ENCODE measurements around the gene DSP. TPM values are rescaled to one million over a fixed set of nuclear protein-coding genes. Genes with fewer than 3 reads are reported as not detected.

DSP gene
- total and polyA plus RNA-seq, 2 experiments from 2014 or later: 73.7 to 156 TPM

- H3K27me3 ChIP-seq: no peaks in the 10 kb centered on the region
- TF ChIP-seq CTCF (IDR thresholded peaks at IDR 0.05; ENCODE audit: poor library complexity): no peak
- TF ChIP-seq EZH2phosphoT487 (IDR thresholded peaks at IDR 0.05; ENCODE audit: low read depth, severe bottlenecking, unreplicated experiment): no peak
- TF ChIP-seq EZH2 (IDR thresholded peaks at IDR 0.05; ENCODE audit: borderline replicate concordance): no peak
- no peak overlapping the region for H2AFZ ChIP-seq
- H4K20me1 ChIP-seq (ENCODE audit: insufficient read depth, poor library complexity, severe bottlenecking): no peaks in the 10 kb centered on the region
- H3K9me3 ChIP-seq (ENCODE audit: low read depth): no peaks in the 10 kb centered on the region
- H3K4me2 ChIP-seq: peak overlapping the region; percentile 75
- H3K4me1 ChIP-seq (ENCODE audit: insufficient read depth): peaks cover 37% of the 10 kb centered on the region
- DNase-seq (ENCODE audit: low spot score): no peak
- peaks cover 79% of the 10 kb centered on the region for H3K79me2 ChIP-seq
- 83% methylated on average over 2 of the region's 2 CpGs for WGBS (ENCODE audit: low lambda C conversion rate, missing lambda C conversion rate)
- H3K4me3 ChIP-seq: no peak overlapping the region
- H3K9me2 ChIP-seq (replicated peaks; ENCODE audit: insufficient read depth): no peaks in the 10 kb centered on the region
- peak overlapping the region; percentile 98 for H3K27ac ChIP-seq
- no peaks in the 10 kb centered on the region for H3K36me3 ChIP-seq (replicated peaks; ENCODE audit: insufficient read depth, low read depth)
Observed at GRCh38 chr6:7546383-7546782, 4.9 kb downstream of the DSP start.

GRCh38 chr6:7546896-7547295, 5.4 kb downstream of the DSP start:
- Histone ChIP-seq H3K27ac (peak overlapping the region; percentile 98), H3K79me2 (peaks cover 84% of the 10 kb centered on the region), H3K9me2 (replicated peaks; ENCODE audit: insufficient read depth) (no peaks in the 10 kb centered on the region), H3K4me2 (peak overlapping the region; percentile 75), H4K20me1 (ENCODE audit: insufficient read depth, poor library complexity, severe bottlenecking) (no peaks in the 10 kb centered on the region), H3K27me3 (no peaks in the 10 kb centered on the region), H3K9me3 (ENCODE audit: low read depth) (no peaks in the 10 kb centered on the region), H2AFZ (no peak overlapping the region), H3K4me1 (ENCODE audit: insufficient read depth) (peaks cover 37% of the 10 kb centered on the region), H3K36me3 (replicated peaks; ENCODE audit: insufficient read depth, low read depth) (no peaks in the 10 kb centered on the region), H3K4me3 (no peak overlapping the region)
- TF ChIP-seq CTCF (IDR thresholded peaks at IDR 0.05; ENCODE audit: poor library complexity) (no peak), EZH2phosphoT487 (IDR thresholded peaks at IDR 0.05; ENCODE audit: low read depth, severe bottlenecking, unreplicated experiment) (no peak), EZH2 (IDR thresholded peaks at IDR 0.05; ENCODE audit: borderline replicate concordance) (no peak)
- no peak for DNase-seq (ENCODE audit: low spot score)
- 64% methylated on average over 4 of the region's 4 CpGs for WGBS (ENCODE audit: low lambda C conversion rate, missing lambda C conversion rate)

GRCh38 chr6:7547315-7547714, 5.8 kb downstream of the DSP start:
- Histone ChIP-seq H3K79me2 (peaks cover 84% of the 10 kb centered on the region), H3K4me2 (peak overlapping the region; percentile 75), H3K27me3 (no peaks in the 10 kb centered on the region), H3K4me1 (ENCODE audit: insufficient read depth) (peaks cover 37% of the 10 kb centered on the region), H2AFZ (no peak overlapping the region), H3K27ac (peak overlapping the region; percentile 98), H3K4me3 (no peak overlapping the region), H3K9me2 (replicated peaks; ENCODE audit: insufficient read depth) (no peaks in the 10 kb centered on the region), H3K9me3 (ENCODE audit: low read depth) (no peaks in the 10 kb centered on the region), H4K20me1 (ENCODE audit: insufficient read depth, poor library complexity, severe bottlenecking) (no peaks in the 10 kb centered on the region), H3K36me3 (replicated peaks; ENCODE audit: insufficient read depth, low read depth) (no peaks in the 10 kb centered on the region)
- 95% methylated on average over 4 of the region's 4 CpGs for WGBS (ENCODE audit: low lambda C conversion rate, missing lambda C conversion rate)
- DNase-seq (ENCODE audit: low spot score): no peak
- TF ChIP-seq EZH2phosphoT487 (IDR thresholded peaks at IDR 0.05; ENCODE audit: low read depth, severe bottlenecking, unreplicated experiment): no peak
- no peak for TF ChIP-seq CTCF (IDR thresholded peaks at IDR 0.05; ENCODE audit: poor library complexity)
- no peak for TF ChIP-seq EZH2 (IDR thresholded peaks at IDR 0.05; ENCODE audit: borderline replicate concordance)

GRCh38 chr6:7550433-7550801, 8.9 kb downstream of the DSP start:
- Histone ChIP-seq H4K20me1 (ENCODE audit: insufficient read depth, poor library complexity, severe bottlenecking) (no peaks in the 10 kb centered on the region), H3K9me2 (replicated peaks; ENCODE audit: insufficient read depth) (no peaks in the 10 kb centered on the region), H3K27me3 (no peaks in the 10 kb centered on the region), H3K9me3 (ENCODE audit: low read depth) (no peaks in the 10 kb centered on the region), H3K4me3 (no peak overlapping the region), H3K4me2 (no peak overlapping the region), H3K4me1 (ENCODE audit: insufficient read depth) (peaks cover 36% of the 10 kb centered on the region), H3K27ac (peak overlapping the region; percentile 98), H2AFZ (no peak overlapping the region), H3K79me2 (peaks cover 87% of the 10 kb centered on the region), H3K36me3 (replicated peaks; ENCODE audit: insufficient read depth, low read depth) (no peaks in the 10 kb centered on the region)
- TF ChIP-seq CTCF (IDR thresholded peaks at IDR 0.05; ENCODE audit: poor library complexity) (no peak), EZH2phosphoT487 (IDR thresholded peaks at IDR 0.05; ENCODE audit: low read depth, severe bottlenecking, unreplicated experiment) (no peak), EZH2 (IDR thresholded peaks at IDR 0.05; ENCODE audit: borderline replicate concordance) (no peak)
- 58% methylated on average over 2 of the region's 2 CpGs for WGBS (ENCODE audit: low lambda C conversion rate, missing lambda C conversion rate)
- DNase-seq (ENCODE audit: low spot score): no peak

Data from hepatocyte (in vitro differentiated cells).